Measurements from ENCODE around the gene ERC2. TPM values are rescaled to one million over a fixed set of nuclear protein-coding genes. Genes with fewer than 3 reads are reported as not detected.

The ERC2 gene
- total RNA-seq, 2 experiments from 2014 or later, result not detected

DNA sequence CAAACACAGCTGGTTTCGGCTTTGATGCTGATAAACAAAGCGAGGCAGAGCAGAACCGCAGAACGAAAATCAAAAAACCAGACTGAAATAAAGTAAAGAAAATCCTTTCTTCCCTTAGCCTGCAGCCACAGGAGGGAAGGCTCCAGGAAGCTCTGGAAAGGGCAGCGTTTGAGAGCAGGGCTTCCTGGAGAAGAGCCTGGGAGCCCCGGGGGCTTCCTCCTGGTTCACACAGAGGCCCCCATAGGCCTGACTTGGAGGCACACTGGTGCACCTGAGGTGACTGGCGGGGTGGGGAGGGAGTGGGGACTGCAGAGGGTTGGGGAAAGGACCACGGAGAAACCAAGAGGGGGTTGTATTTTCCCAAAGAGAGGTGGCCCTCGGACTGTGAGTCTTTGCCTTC, 882.4 kb downstream of the ERC2 start:
- CTCF ChIA-PET (ENCODE audit: unreplicated experiment), result no interaction called here
- no peaks in the 10 kb centered on the region for H3K79me2 ChIP-seq (ENCODE audit: insufficient read depth, low read depth, low read length)
- DNase-seq (ENCODE audit: low spot score), result no peak
- POLR2A ChIA-PET, result no interaction called here
- intact Hi-C loops (cut with micrococcal nuclease; ENCODE audit: unreplicated experiment), result no loop called here
- no TSS peak for BruUV-seq (replicated peaks)
- no peak overlapping the region for H3K27ac ChIP-seq (ENCODE audit: low read depth, low read length, poor library complexity, severe bottlenecking)
- H2AFZ ChIP-seq (ENCODE audit: low read length), result no peak overlapping the region
- no peak overlapping the region for H3K4me3 ChIP-seq (ENCODE audit: low read depth, low read length, poor library complexity, severe bottlenecking)
- no peak overlapping the region for H3K4me2 ChIP-seq (ENCODE audit: low read length)
- H3K36me3 ChIP-seq (ENCODE audit: insufficient read depth, low read length), result no peaks in the 10 kb centered on the region
- no peaks in the 10 kb centered on the region for H4K20me1 ChIP-seq (ENCODE audit: insufficient read depth, low read length)
- no peaks in the 10 kb centered on the region for H3K4me1 ChIP-seq (ENCODE audit: insufficient read depth, low read length, poor library complexity, severe bottlenecking)
- no peaks in the 10 kb centered on the region for H3K9me3 ChIP-seq (ENCODE audit: low read length)
- H3K9me2 ChIP-seq (ENCODE audit: insufficient read depth, low read length), result no peaks in the 10 kb centered on the region
- TF ChIP-seq EZH2phosphoT487 (IDR thresholded peaks at IDR 0.05; ENCODE audit: borderline replicate concordance, low read depth, low read length), result no peak

DNA sequence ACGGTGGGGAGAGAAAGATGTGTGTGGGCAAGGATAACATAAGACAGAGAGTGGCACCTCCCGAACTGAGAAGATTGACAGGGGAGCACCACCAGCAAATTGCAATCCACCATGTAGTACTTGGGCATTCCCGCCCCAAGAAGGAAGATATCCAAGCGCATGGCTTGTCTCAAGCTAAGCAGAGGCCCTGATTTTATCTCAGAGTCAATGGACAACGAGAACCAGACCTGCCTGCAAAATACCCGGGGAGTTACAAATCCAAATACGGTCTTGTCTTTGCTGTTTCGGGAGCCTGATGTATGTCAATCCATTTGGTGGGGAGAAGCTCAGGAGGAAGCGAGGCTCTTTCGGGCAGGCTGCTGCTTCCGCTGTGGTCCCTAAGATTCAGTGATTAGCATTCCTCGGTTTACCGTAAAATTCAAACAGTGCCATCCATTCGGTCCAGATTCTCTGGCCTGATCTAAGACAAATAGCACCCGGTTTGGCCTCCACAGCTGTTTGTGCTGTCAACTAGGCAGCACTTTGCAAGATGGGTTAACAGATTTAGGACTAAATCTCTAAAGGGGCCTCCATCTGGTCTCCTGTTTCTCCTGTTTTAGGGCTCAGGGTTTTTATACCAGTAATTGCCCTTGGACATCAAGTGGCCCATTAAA, 883.4 kb downstream of the ERC2 start:
- DNase-seq (ENCODE audit: low spot score), result no peak
- H3K4me1 ChIP-seq (ENCODE audit: insufficient read depth, low read length, poor library complexity, severe bottlenecking), result no peaks in the 10 kb centered on the region
- H3K79me2 ChIP-seq (ENCODE audit: insufficient read depth, low read depth, low read length), result no peaks in the 10 kb centered on the region
- no TSS peak for BruUV-seq (replicated peaks)
- no peak overlapping the region for H3K4me2 ChIP-seq (ENCODE audit: low read length)
- ChIA-PET CTCF (ENCODE audit: unreplicated experiment) (no interaction called here), POLR2A (interaction anchor here (0.7 kb wide), 1 partner anchor 70 kb away, joined by 3 read pairs; no protein-coding TSS in a partner anchor)
- no peaks in the 10 kb centered on the region for H3K36me3 ChIP-seq (ENCODE audit: insufficient read depth, low read length)
- intact Hi-C loops (cut with micrococcal nuclease; ENCODE audit: unreplicated experiment), result no loop called here
- H3K4me3 ChIP-seq (ENCODE audit: low read depth, low read length, poor library complexity, severe bottlenecking), result no peak overlapping the region
- H3K9me2 ChIP-seq (ENCODE audit: insufficient read depth, low read length), result no peaks in the 10 kb centered on the region
- no peak overlapping the region for H3K27ac ChIP-seq (ENCODE audit: low read depth, low read length, poor library complexity, severe bottlenecking)
- no peaks in the 10 kb centered on the region for H4K20me1 ChIP-seq (ENCODE audit: insufficient read depth, low read length)
- TF ChIP-seq, protein P1, sequence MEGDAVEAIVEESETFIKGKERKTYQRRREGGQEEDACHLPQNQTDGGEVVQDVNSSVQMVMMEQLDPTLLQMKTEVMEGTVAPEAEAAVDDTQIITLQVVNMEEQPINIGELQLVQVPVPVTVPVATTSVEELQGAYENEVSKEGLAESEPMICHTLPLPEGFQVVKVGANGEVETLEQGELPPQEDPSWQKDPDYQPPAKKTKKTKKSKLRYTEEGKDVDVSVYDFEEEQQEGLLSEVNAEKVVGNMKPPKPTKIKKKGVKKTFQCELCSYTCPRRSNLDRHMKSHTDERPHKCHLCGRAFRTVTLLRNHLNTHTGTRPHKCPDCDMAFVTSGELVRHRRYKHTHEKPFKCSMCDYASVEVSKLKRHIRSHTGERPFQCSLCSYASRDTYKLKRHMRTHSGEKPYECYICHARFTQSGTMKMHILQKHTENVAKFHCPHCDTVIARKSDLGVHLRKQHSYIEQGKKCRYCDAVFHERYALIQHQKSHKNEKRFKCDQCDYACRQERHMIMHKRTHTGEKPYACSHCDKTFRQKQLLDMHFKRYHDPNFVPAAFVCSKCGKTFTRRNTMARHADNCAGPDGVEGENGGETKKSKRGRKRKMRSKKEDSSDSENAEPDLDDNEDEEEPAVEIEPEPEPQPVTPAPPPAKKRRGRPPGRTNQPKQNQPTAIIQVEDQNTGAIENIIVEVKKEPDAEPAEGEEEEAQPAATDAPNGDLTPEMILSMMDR (conservative IDR thresholded peaks at IDR 0.05; ENCODE audit: low read length), result no peak
- no peak for TF ChIP-seq EZH2phosphoT487 (IDR thresholded peaks at IDR 0.05; ENCODE audit: borderline replicate concordance, low read depth, low read length)
- no peak overlapping the region for H2AFZ ChIP-seq (ENCODE audit: low read length)
- no peaks in the 10 kb centered on the region for H3K9me3 ChIP-seq (ENCODE audit: low read length)

DNA sequence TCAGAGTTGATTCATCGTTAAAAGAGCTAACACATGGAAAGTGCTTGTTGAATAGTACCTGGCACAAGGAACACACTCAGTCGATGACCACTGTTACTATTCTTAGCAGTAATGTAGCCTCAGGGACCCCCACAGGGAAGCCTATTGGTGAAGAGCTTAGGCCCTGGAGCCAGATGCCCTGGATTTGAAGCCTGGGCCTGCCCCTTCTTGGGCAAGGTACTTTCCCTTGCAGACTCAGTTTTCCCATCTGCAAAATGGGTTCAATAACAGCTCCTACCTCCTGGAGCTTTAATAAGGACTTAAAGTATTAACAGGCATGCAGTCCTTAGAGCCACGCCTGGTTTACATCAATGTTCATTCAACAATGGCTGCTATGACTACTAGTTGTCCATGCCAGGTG, 884.2 kb downstream of the ERC2 start:
- Histone ChIP-seq H3K4me1 (ENCODE audit: insufficient read depth, low read length, poor library complexity, severe bottlenecking) (no peaks in the 10 kb centered on the region), H3K4me2 (ENCODE audit: low read length) (no peak overlapping the region), H3K27ac (ENCODE audit: low read depth, low read length, poor library complexity, severe bottlenecking) (no peak overlapping the region), H3K79me2 (ENCODE audit: insufficient read depth, low read depth, low read length) (no peaks in the 10 kb centered on the region), H2AFZ (ENCODE audit: low read length) (no peak overlapping the region), H3K9me3 (ENCODE audit: low read length) (no peaks in the 10 kb centered on the region), H3K4me3 (ENCODE audit: low read depth, low read length, poor library complexity, severe bottlenecking) (no peak overlapping the region), H4K20me1 (ENCODE audit: insufficient read depth, low read length) (no peaks in the 10 kb centered on the region), H3K36me3 (ENCODE audit: insufficient read depth, low read length) (no peaks in the 10 kb centered on the region), H3K9me2 (ENCODE audit: insufficient read depth, low read length) (no peaks in the 10 kb centered on the region)
- intact Hi-C loops (cut with micrococcal nuclease; ENCODE audit: unreplicated experiment), result no loop called here
- ChIA-PET POLR2A (interaction anchor here (0.6 kb wide), 1 partner anchor 319 kb away, joined by 3 read pairs; no protein-coding TSS in a partner anchor), CTCF (ENCODE audit: unreplicated experiment) (no interaction called here)
- TF ChIP-seq, protein P1 (conservative IDR thresholded peaks at IDR 0.05; ENCODE audit: low read length), result no peak
- no peak for TF ChIP-seq EZH2phosphoT487 (IDR thresholded peaks at IDR 0.05; ENCODE audit: borderline replicate concordance, low read depth, low read length)
- no peak for DNase-seq (ENCODE audit: low spot score)
- no TSS peak for BruUV-seq (replicated peaks)

Measured in OCI-LY7 (cell line).